OCI-LY1 (cell line): ENCODE data around the gene CARD11.

Experiments used
- H2AFZ ChIP-seq: fragments of 200-600 bp; sonication (generic), shearing (Covaris generic); 2 replicates; pipeline ENCODE4 v1.6.0; 2014; ENCODE audit warnings: antibody characterized with exemption, mild to moderate bottlenecking, low read length
- H3F3A ChIP-seq: fragments of 200-600 bp; sonication (generic), shearing (Covaris generic); 2 replicates; pipeline ENCODE4 v1.6.0; 2014; ENCODE audit warnings: mild to moderate bottlenecking, antibody characterized with exemption, low read length, moderate library complexity; ENCODE audit not compliant: insufficient read depth
- H3K27ac ChIP-seq: fragments of 200-600 bp; sonication (generic); 2 replicates; pipeline ENCODE4 v1.5.1; 2014; ENCODE audit warnings: low read length, mixed run types, mild to moderate bottlenecking, low read depth; ENCODE audit not compliant: poor library complexity, severe bottlenecking
- H3K27me3 ChIP-seq: fragments of 200-600 bp; sonication (generic); 2 replicates; pipeline ENCODE4 v1.6.0; 2014; ENCODE audit warnings: antibody characterized with exemption, mild to moderate bottlenecking, low read length, moderate library complexity; ENCODE audit not compliant: insufficient read depth
- H3K36me3 ChIP-seq: fragments of 200-600 bp; sonication (generic); 2 replicates; pipeline ENCODE4 v1.6.1; 2014; ENCODE audit warnings: mild to moderate bottlenecking, antibody characterized with exemption, low read length, moderate library complexity, mixed read lengths; ENCODE audit not compliant: insufficient read depth
- H3K4me1 ChIP-seq: fragments of 200-600 bp; sonication (generic); 2 replicates; pipeline ENCODE4 v1.5.1; 2014; ENCODE audit warnings: mild to moderate bottlenecking, low read length, moderate library complexity; ENCODE audit not compliant: insufficient read depth, severe bottlenecking
- H3K4me2 ChIP-seq: fragments of 200-600 bp; sonication (generic), shearing (Covaris generic); 2 replicates; pipeline ENCODE4 v1.6.1; 2014; ENCODE audit warnings: low read length
- H3K4me3 ChIP-seq: fragments of 200-600 bp; sonication (generic); 2 replicates; pipeline ENCODE4 v1.5.1; 2014; ENCODE audit warnings: low read length, low read depth, mild to moderate bottlenecking, mixed read lengths; ENCODE audit not compliant: poor library complexity, severe bottlenecking
- H3K79me2 ChIP-seq: fragments of 200-600 bp; shearing (Covaris generic); 2 replicates; pipeline ENCODE4 v1.6.1; 2016; ENCODE audit warnings: mixed run types, low read length, mixed read lengths; ENCODE audit not compliant: insufficient read depth
- H3K9ac ChIP-seq: fragments of 200-600 bp; sonication (generic), shearing (Covaris generic); 2 replicates; pipeline ENCODE4 v1.6.1; 2014; ENCODE audit warnings: mild to moderate bottlenecking, low read length, mixed read lengths
- H3K9me2 ChIP-seq: fragments of 200-600 bp; sonication (generic), shearing (Covaris generic); 2 replicates; pipeline ENCODE4 v1.6.1; 2014; ENCODE audit warnings: low read depth, mild to moderate bottlenecking, low read length, mixed read lengths
- H3K9me3 ChIP-seq: fragments of 200-600 bp; shearing (Covaris generic); 2 replicates; pipeline ENCODE4 v1.6.1; 2014; ENCODE audit warnings: low read length, mixed read lengths
- H4K20me1 ChIP-seq: fragments of 200-600 bp; sonication (generic), shearing (Covaris generic); 2 replicates; pipeline ENCODE4 v1.6.0; 2016; ENCODE audit warnings: mild to moderate bottlenecking, low read length; ENCODE audit not compliant: insufficient read depth
- EZH2 ChIP-seq: fragments of 200-600 bp; sonication (generic), shearing (Covaris generic); IDR thresholded peaks from 2 replicates; pipeline ENCODE4 v1.8.0; 2017; ENCODE audit warnings: borderline replicate concordance, mixed run types, mild to moderate bottlenecking, antibody characterized with exemption, low read length, moderate library complexity, mixed read lengths
- TF ChIP-seq, protein P1 (sequence below): fragments of 200-600 bp; sonication (generic), shearing (Covaris generic); IDR thresholded peaks from 2 replicates; pipeline ENCODE4 v1.5.1; 2017; ENCODE audit warnings: mild to moderate bottlenecking, antibody characterized with exemption, low read length, moderate library complexity, mixed read lengths

CARD11 gene

DNA sequence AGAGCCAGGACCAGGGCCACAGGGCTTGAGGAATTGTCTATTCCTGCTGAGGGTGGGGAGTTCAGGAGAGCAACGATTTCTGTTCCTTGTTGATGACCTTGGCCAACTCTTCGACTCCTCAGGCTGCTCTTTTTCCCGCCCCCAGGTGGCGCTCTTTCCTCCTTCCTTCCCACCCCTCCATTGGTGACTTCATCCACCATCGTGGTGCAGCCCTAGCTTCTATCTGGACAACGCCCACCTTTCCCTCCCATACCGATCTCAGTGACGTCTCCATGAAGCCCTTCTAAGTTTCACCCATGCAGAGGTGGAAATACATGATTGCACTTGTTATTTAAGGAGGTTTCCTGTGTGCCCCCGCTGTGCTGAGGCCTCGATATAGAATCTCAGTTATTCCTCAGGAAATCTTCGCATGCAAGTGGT, 22.1 kb upstream of the CARD11 start:
- Histone ChIP-seq H3K4me2 (no peak overlapping the region), H3K9ac (no peak overlapping the region), H2AFZ (no peak overlapping the region), H3K4me1 (peaks cover 6% of the 10 kb centered on the region), H3K4me3 (no peak overlapping the region), H3F3A (no peaks in the 10 kb centered on the region), H3K36me3 (no peaks in the 10 kb centered on the region; the same call in 1 of the 2 replicates), H3K9me2 (no peaks in the 10 kb centered on the region), H3K27ac (no peak overlapping the region), H3K9me3 (no peaks in the 10 kb centered on the region), H4K20me1 (no peaks in the 10 kb centered on the region), H3K79me2 (no peaks in the 10 kb centered on the region), H3K27me3 (peaks cover 4% of the 10 kb centered on the region; the same call in 1 of the 2 replicates)
- TF ChIP-seq, protein P1, sequence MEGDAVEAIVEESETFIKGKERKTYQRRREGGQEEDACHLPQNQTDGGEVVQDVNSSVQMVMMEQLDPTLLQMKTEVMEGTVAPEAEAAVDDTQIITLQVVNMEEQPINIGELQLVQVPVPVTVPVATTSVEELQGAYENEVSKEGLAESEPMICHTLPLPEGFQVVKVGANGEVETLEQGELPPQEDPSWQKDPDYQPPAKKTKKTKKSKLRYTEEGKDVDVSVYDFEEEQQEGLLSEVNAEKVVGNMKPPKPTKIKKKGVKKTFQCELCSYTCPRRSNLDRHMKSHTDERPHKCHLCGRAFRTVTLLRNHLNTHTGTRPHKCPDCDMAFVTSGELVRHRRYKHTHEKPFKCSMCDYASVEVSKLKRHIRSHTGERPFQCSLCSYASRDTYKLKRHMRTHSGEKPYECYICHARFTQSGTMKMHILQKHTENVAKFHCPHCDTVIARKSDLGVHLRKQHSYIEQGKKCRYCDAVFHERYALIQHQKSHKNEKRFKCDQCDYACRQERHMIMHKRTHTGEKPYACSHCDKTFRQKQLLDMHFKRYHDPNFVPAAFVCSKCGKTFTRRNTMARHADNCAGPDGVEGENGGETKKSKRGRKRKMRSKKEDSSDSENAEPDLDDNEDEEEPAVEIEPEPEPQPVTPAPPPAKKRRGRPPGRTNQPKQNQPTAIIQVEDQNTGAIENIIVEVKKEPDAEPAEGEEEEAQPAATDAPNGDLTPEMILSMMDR, result peak; percentile 80
- no peak for TF ChIP-seq EZH2

DNA sequence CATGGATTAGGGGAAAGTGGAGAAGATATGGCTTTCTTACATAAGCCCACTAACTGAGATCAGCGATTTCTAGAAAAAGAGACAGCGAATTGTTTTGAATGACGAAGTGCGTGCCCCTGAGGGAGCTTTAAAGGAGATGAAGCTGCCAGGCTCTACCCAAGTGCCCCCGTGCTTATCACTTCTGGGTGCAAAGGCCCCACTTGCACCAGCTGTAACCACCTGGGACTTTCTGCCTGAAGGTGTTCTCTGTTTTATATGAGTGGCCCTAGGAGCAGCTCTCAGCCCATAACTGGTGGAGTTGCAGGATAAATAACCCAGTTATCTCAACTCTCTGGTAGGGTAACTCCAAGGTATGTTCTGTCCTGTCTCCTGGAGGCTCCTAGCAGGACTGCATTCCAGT, 20.4 kb upstream of the CARD11 start:
- Histone ChIP-seq H3K27ac (no peak overlapping the region), H3K4me1 (peaks cover 6% of the 10 kb centered on the region), H3K4me2 (no peak overlapping the region), H3K4me3 (no peak overlapping the region), H3K9me3 (peaks cover 4% of the 10 kb centered on the region; the same call in 1 of the 2 replicates), H3K9me2 (no peaks in the 10 kb centered on the region), H2AFZ (no peak overlapping the region), H3K9ac (no peak overlapping the region), H4K20me1 (no peaks in the 10 kb centered on the region), H3K36me3 (no peaks in the 10 kb centered on the region; the same call in 1 of the 2 replicates), H3K79me2 (no peaks in the 10 kb centered on the region), H3K27me3 (peaks cover 11% of the 10 kb centered on the region; the same call in 1 of the 2 replicates), H3F3A (no peaks in the 10 kb centered on the region)
- TF ChIP-seq, protein P1, result no peak
- TF ChIP-seq EZH2, result no peak

DNA sequence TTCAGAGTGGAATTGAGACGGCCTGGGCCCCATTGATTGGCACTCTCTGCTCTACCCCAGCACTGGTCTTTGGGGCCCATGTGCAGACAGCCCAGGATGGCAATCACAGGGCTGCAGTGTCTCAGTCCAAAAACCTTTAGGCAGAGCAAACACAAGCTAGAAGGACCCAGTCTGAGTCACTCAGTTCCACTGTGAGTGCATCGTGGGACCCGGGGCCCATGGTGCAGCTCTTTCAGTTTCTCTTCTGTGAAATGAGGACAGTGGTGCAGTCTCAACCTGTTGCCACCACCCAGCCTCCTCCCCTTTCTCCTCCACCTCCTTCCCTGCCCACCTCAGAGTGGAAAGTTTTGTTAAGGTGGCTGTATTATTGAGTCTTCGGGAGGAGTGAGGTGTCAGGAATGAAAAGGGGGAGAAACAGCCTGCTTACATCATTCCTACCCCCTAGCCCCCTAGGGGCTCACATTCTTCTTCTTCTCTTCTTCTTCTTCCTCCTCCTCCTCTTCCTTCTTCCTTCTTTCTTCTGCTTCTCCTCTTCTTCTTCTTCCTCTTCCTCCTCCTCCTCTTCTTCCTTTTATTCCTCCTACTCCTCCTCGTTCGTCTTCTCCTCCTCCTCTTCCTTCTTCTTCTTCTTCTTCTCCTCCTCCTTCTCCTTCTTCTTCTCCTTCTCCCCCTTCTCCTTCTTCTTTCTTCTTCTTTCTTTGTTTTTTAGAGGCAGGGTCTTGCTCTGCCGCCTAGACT, 19.5 kb upstream of the CARD11 start:
- H3K4me1 ChIP-seq, result peaks cover 6% of the 10 kb centered on the region
- no peak overlapping the region for H3K27ac ChIP-seq
- H3K9ac ChIP-seq, result no peak overlapping the region
- H3K9me2 ChIP-seq, result no peaks in the 10 kb centered on the region
- H3K4me3 ChIP-seq, result no peak overlapping the region
- no peaks in the 10 kb centered on the region for H3F3A ChIP-seq
- no peaks in the 10 kb centered on the region; the same call in 1 of the 2 replicates for H3K36me3 ChIP-seq
- H3K79me2 ChIP-seq, result no peaks in the 10 kb centered on the region
- H3K9me3 ChIP-seq, result peaks cover 4% of the 10 kb centered on the region; the same call in 1 of the 2 replicates
- H3K27me3 ChIP-seq, result peaks cover 11% of the 10 kb centered on the region; the same call in 1 of the 2 replicates
- 0 out of 2 replicates have a peak overlapping the region, but pooled peaks have one; percentile 2 for H3K4me2 ChIP-seq
- no peak overlapping the region for H2AFZ ChIP-seq
- H4K20me1 ChIP-seq, result no peaks in the 10 kb centered on the region
- TF ChIP-seq, protein P1, result no peak
